Measurements from ENCODE around the gene KLK11.

The KLK11 gene

GRCh38 chr19:51019544-51019925, 6.9 kb downstream of the KLK11 start, which contains the start of gene KLK10:
KLK10 (minus strand) TSS chr19:51019709; CDS start chr19:51019130, 579 bp downstream.
- H3K4me1 ChIP-seq (ENCODE audit: low read length): no peaks in the 10 kb centered on the region
- H3K9ac ChIP-seq (ENCODE audit: low read length): no peak within 1 kb of the TSS
- no peak within 1 kb of the TSS for H3K4me2 ChIP-seq (ENCODE audit: low read depth, low read length)
- H3K9me2 ChIP-seq (replicated peaks; ENCODE audit: insufficient read depth, low read length): no peaks in the 10 kb centered on the region
- H3K9me3 ChIP-seq (replicated peaks; ENCODE audit: insufficient read depth, low read length): no peaks in the 10 kb centered on the region
- no peaks in the 10 kb centered on the region for H3F3A ChIP-seq (ENCODE audit: insufficient read depth, low read length)
- H3K36me3 ChIP-seq (replicated peaks; ENCODE audit: insufficient read depth, low read length): no peaks in the 10 kb centered on the region
- no peak for DNase-seq
- no peak for TF ChIP-seq EZH2phosphoT487 (IDR thresholded peaks at IDR 0.05; ENCODE audit: low read length)
- no peaks in the 10 kb centered on the region for H3K79me2 ChIP-seq (ENCODE audit: low read length)
- H3K27me3 ChIP-seq (replicated peaks; ENCODE audit: insufficient read depth, low read length): peaks cover 9% of the 10 kb centered on the region
- no peaks in the 10 kb centered on the region for H4K20me1 ChIP-seq (ENCODE audit: insufficient read depth, low read length)
- H3K4me3 ChIP-seq (ENCODE audit: low read length): no peak within 1 kb of the TSS
- no peak within 1 kb of the TSS for H2AFZ ChIP-seq (ENCODE audit: low read length)
- no peak within 1 kb of the TSS for H3K27ac ChIP-seq (ENCODE audit: low read length)

GRCh38 chr19:51018745-51019543, 7.5 kb downstream of the KLK11 start:
- no peak overlapping the region for H3K9ac ChIP-seq (ENCODE audit: low read length)
- DNase-seq: no peak
- no peak overlapping the region for H3K27ac ChIP-seq (ENCODE audit: low read length)
- H3K36me3 ChIP-seq (replicated peaks; ENCODE audit: insufficient read depth, low read length): no peaks in the 10 kb centered on the region
- peaks cover 9% of the 10 kb centered on the region for H3K27me3 ChIP-seq (replicated peaks; ENCODE audit: insufficient read depth, low read length)
- H3F3A ChIP-seq (ENCODE audit: insufficient read depth, low read length): no peaks in the 10 kb centered on the region
- no peaks in the 10 kb centered on the region for H4K20me1 ChIP-seq (ENCODE audit: insufficient read depth, low read length)
- H3K9me2 ChIP-seq (replicated peaks; ENCODE audit: insufficient read depth, low read length): no peaks in the 10 kb centered on the region
- no peak overlapping the region for H3K4me2 ChIP-seq (ENCODE audit: low read depth, low read length)
- no peak for TF ChIP-seq CTCF (IDR thresholded peaks at IDR 0.05; ENCODE audit: low read length)
- no peak for TF ChIP-seq EZH2phosphoT487 (IDR thresholded peaks at IDR 0.05; ENCODE audit: low read length)
- no peak for TF ChIP-seq EZH2 (optimal IDR thresholded peaks at IDR 0.05; ENCODE audit: low read depth, low read length)
- no peak overlapping the region for H3K4me3 ChIP-seq (ENCODE audit: low read length)
- H2AFZ ChIP-seq (ENCODE audit: low read length): no peak overlapping the region
- H3K9me3 ChIP-seq (replicated peaks; ENCODE audit: insufficient read depth, low read length): no peaks in the 10 kb centered on the region
- H3K4me1 ChIP-seq (ENCODE audit: low read length): no peaks in the 10 kb centered on the region
- H3K79me2 ChIP-seq (ENCODE audit: low read length): no peaks in the 10 kb centered on the region

- Histone ChIP-seq H3K4me2 (ENCODE audit: low read depth, low read length) (no peak overlapping the region), H3K27me3 (replicated peaks; ENCODE audit: insufficient read depth, low read length) (peaks cover 1% of the 10 kb centered on the region), H3K79me2 (ENCODE audit: low read length) (no peaks in the 10 kb centered on the region), H3K4me1 (ENCODE audit: low read length) (no peaks in the 10 kb centered on the region), H3K9me2 (replicated peaks; ENCODE audit: insufficient read depth, low read length) (no peaks in the 10 kb centered on the region), H3K9ac (ENCODE audit: low read length) (no peak overlapping the region), H4K20me1 (ENCODE audit: insufficient read depth, low read length) (no peaks in the 10 kb centered on the region), H3K9me3 (replicated peaks; ENCODE audit: insufficient read depth, low read length) (no peaks in the 10 kb centered on the region), H2AFZ (ENCODE audit: low read length) (no peak overlapping the region), H3K36me3 (replicated peaks; ENCODE audit: insufficient read depth, low read length) (no peaks in the 10 kb centered on the region), H3F3A (ENCODE audit: insufficient read depth, low read length) (no peaks in the 10 kb centered on the region), H3K27ac (ENCODE audit: low read length) (no peak overlapping the region), H3K4me3 (ENCODE audit: low read length) (no peak overlapping the region)
- DNase-seq: no peak
- no peak for TF ChIP-seq EZH2phosphoT487 (IDR thresholded peaks at IDR 0.05; ENCODE audit: low read length)
- TF ChIP-seq CTCF (IDR thresholded peaks at IDR 0.05; ENCODE audit: low read length): no peak
Measured at GRCh38 chr19:51016798-51017683, 9.4 kb downstream of the KLK11 start.

Measured in MM.1S (cell line).